ENCODE results near the gene DLGAP1.

The DLGAP1 gene

GRCh38 chr18:3468833-3469232 is 986.3 kb downstream of the DLGAP1 start:
- Histone ChIP-seq H3K9me3 (no peaks in the 10 kb centered on the region), H3K27me3 (no peaks in the 10 kb centered on the region), H3K36me3 (no peaks in the 10 kb centered on the region), H3K4me3 (ENCODE audit: low read depth in 1 of 2, low read length in 1 of 2) (no peak overlapping the region), H3K4me1 (ENCODE audit: control insufficient read depth in 1 of 2, insufficient read depth in 1 of 2, low read depth in 1 of 2, low read length in 1 of 2) (peaks cover 4 to 9% of the 10 kb centered on the region in 2 experiments), H3K27ac (no peak overlapping the region)
- no peak for TF ChIP-seq CTCF (IDR thresholded peaks at IDR 0.05)

- TF ChIP-seq CTCF (IDR thresholded peaks at IDR 0.05): no peak
- Histone ChIP-seq H3K4me3 (ENCODE audit: low read depth in 1 of 2, low read length in 1 of 2) (no peak overlapping the region), H3K9me3 (no peaks in the 10 kb centered on the region), H3K36me3 (no peaks in the 10 kb centered on the region), H3K4me1 (ENCODE audit: control insufficient read depth in 1 of 2, insufficient read depth in 1 of 2, low read depth in 1 of 2, low read length in 1 of 2) (peaks cover 4 to 9% of the 10 kb centered on the region in 2 experiments), H3K27ac (no peak overlapping the region), H3K27me3 (no peaks in the 10 kb centered on the region)
Measured at GRCh38 chr18:3468066-3468705, 986.9 kb downstream of the DLGAP1 start.

- peaks cover 4 to 9% of the 10 kb centered on the region in 2 experiments for H3K4me1 ChIP-seq (ENCODE audit: control insufficient read depth in 1 of 2, insufficient read depth in 1 of 2, low read depth in 1 of 2, low read length in 1 of 2)
- no peaks in the 10 kb centered on the region for H3K36me3 ChIP-seq
- H3K4me3 ChIP-seq (ENCODE audit: low read depth in 1 of 2, low read length in 1 of 2): no peak overlapping the region
- H3K27me3 ChIP-seq: no peaks in the 10 kb centered on the region
- no peak for TF ChIP-seq CTCF (IDR thresholded peaks at IDR 0.05)
- no peak overlapping the region for H3K27ac ChIP-seq
- no peaks in the 10 kb centered on the region for H3K9me3 ChIP-seq
Measured at GRCh38 chr18:3466872-3467271, 988.2 kb downstream of the DLGAP1 start.

DNA sequence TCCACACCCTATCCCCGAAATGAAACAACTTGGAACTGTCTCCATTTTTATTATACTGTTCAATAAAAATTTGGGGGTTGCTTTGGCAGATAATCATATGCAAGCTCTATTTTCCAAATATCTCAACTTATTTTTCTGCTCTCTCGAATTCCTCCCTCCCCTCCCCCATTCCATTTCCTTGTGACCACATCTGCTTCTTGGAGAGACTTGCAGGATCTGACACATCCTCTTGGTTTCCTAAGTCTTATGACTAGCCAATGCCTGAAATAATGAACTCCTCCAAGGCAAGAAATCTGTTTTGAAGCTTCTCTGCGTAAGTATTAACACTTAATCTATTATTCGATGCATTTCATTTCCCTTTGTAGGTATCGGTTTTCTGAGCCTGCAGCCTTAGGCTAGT is 989.1 kb downstream of the DLGAP1 start:
- H3K27ac ChIP-seq: no peak overlapping the region

GRCh38 chr18:3463051-3463450 is 992.1 kb downstream of the DLGAP1 start:
- no peaks in the 10 kb centered on the region for H3K9me3 ChIP-seq
- H3K4me1 ChIP-seq (ENCODE audit: control insufficient read depth in 1 of 2, insufficient read depth in 1 of 2, low read depth in 1 of 2, low read length in 1 of 2): peaks cover 4 to 9% of the 10 kb centered on the region in 2 experiments
- no peak overlapping the region for H3K4me3 ChIP-seq (ENCODE audit: low read depth in 1 of 2, low read length in 1 of 2)
- no peaks in the 10 kb centered on the region for H3K27me3 ChIP-seq
- no peaks in the 10 kb centered on the region for H3K36me3 ChIP-seq
- H3K27ac ChIP-seq: no peak overlapping the region
- TF ChIP-seq CTCF (IDR thresholded peaks at IDR 0.05): no peak

More for the DNA sequence above, 989.1 kb downstream of the DLGAP1 start:
- Histone ChIP-seq H3K9me3 (no peaks in the 10 kb centered on the region), H3K4me1 (ENCODE audit: control insufficient read depth in 1 of 2, insufficient read depth in 1 of 2, low read depth in 1 of 2, low read length in 1 of 2) (peaks cover 4 to 9% of the 10 kb centered on the region in 2 experiments), H3K4me3 (ENCODE audit: low read depth in 1 of 2, low read length in 1 of 2) (no peak overlapping the region), H3K27me3 (no peaks in the 10 kb centered on the region), H3K36me3 (no peaks in the 10 kb centered on the region)
- TF ChIP-seq CTCF (IDR thresholded peaks at IDR 0.05): no peak

Data from neutrophil (primary cell).